Aorta (tissue), 5 donors: Measurements from ENCODE around the gene HS3ST5. TPM values are rescaled to one million over a fixed set of nuclear protein-coding genes. Genes with fewer than 3 reads are reported as not detected.

Experiments
- ATAC-seq: fragments of 200-7000 bp; cut with Tn5 transposase; one replicate; pipeline ENCODE4 v1.9.1; 2022; ENCODE audit warnings: moderate library complexity; ENCODE audit not compliant: low FRiP score
- DNase-seq, 2 donors: peaks; one replicate each; pipeline ENCODE4 v3.0.0-alpha.2; 2020
- H3K27ac ChIP-seq, 2 donors: one replicate each; pipeline ENCODE4 v1.5.1; 2013; ENCODE audit warnings: low read length in 2 of 2, mild to moderate bottlenecking in 2 of 2, moderate library complexity in 2 of 2, control low read depth in 1 of 2, inconsistent platforms in 1 of 2, low read depth in 1 of 2
- H3K27me3 ChIP-seq, 2 donors: one replicate each; pipeline ENCODE4 v1.6.1; 2013; ENCODE audit warnings: control low read depth in 1 of 2, low read length in 1 of 2, mild to moderate bottlenecking in 1 of 2, moderate library complexity in 1 of 2; ENCODE audit not compliant: insufficient read depth in 2 of 2, control insufficient read depth in 1 of 2
- H3K36me3 ChIP-seq, 2 donors: one replicate each; pipeline ENCODE4 v1.6.1; 2013; ENCODE audit warnings: control low read depth in 1 of 2, low read length in 1 of 2, mild to moderate bottlenecking in 1 of 2; ENCODE audit not compliant: insufficient read depth in 2 of 2, control insufficient read depth in 1 of 2
- H3K4me1 ChIP-seq, 2 donors: one replicate each; pipeline ENCODE4 v1.6.1; 2013; ENCODE audit warnings: low read length in 2 of 2, control low read depth in 1 of 2, mild to moderate bottlenecking in 1 of 2, moderate library complexity in 1 of 2; ENCODE audit not compliant: insufficient read depth in 2 of 2, control insufficient read depth in 1 of 2
- H3K4me3 ChIP-seq, 2 donors: one replicate each; pipeline ENCODE4 v1.5.1; 2013; ENCODE audit warnings: low read length in 2 of 2, control low read depth in 1 of 2, mild to moderate bottlenecking in 1 of 2
- H3K9me3 ChIP-seq: one replicate; pipeline ENCODE4 v1.6.1; 2013; ENCODE audit warnings: mild to moderate bottlenecking, low read length; ENCODE audit not compliant: control insufficient read depth
- WGBS, 2 donors: extraction: QIAGEN DNeasy Blood & Tissue Kit; methylation state at CpG; one replicate each; pipeline ENCODE4 v1.1.7; 2013; 5-methylcytosine and 5-hydroxymethylcytosine counted together
- intact Hi-C, 2 donors: fragments of 100-400 bp; cut with DNase I; formaldehyde crosslinking; loops; one replicate each; pipeline versions ENCODE4 v1.14.2 to v1.15.0; 2022
- polyA plus RNA-seq, 2 donors: library from polyadenylated mRNA; stranded (reverse); fragments of 200-250 nt; gene quantifications; one replicate each; pipeline ENCODE4 v1.2.3, GENCODE V29; 2013
- total RNA-seq, 2 donors: library from RNA; stranded (reverse); fragmentation: NEBNext Ultra II Directional; extraction: Animal tissue kit (Norgen Biotek cat#: 25700); gene quantifications; one replicate each; pipeline ENCODE4 v1.2.1, GENCODE V29; 2021
- donor health status: healthy with polysubstance abuse.
- donor health status: Bipolar disorder and iron deficiency.
- donor health status: DM: no; HTN: no; CAD: no.
- donor health status: DM: no; HTN: no; CAD: no.
- donor health status: DM: yes; HTN: yes; CAD: no.

HS3ST5 gene
- total and polyA plus RNA-seq, 4 donors = not detected

- no peak overlapping the region for H3K27ac ChIP-seq
- no peaks in the 10 kb centered on the region for H3K4me1 ChIP-seq
- intact Hi-C loops = no loop called here
- ATAC-seq = no peak
- H3K27me3 ChIP-seq = no peaks in the 10 kb centered on the region
- no peak overlapping the region for H3K4me3 ChIP-seq
- DNase-seq = no peak
- H3K9me3 ChIP-seq = no peaks in the 10 kb centered on the region
- no peaks in the 10 kb centered on the region for H3K36me3 ChIP-seq
- WGBS, 2 donors = 95 to 96% methylated on average over 1 of the region's 1 CpG
These were observed 163.4 kb downstream of the HS3ST5 start for GRCh38 chr6:114179411-114179810.

GRCh38 chr6:114176726-114177125 is 166.1 kb downstream of the HS3ST5 start:
- 70 to 87% methylated on average over 2 of the region's 2 CpGs for WGBS, 2 donors
- DNase-seq = no peak
- intact Hi-C loops = no loop called here
- Histone ChIP-seq H3K4me1 (no peaks in the 10 kb centered on the region), H3K27me3 (no peaks in the 10 kb centered on the region), H3K36me3 (no peaks in the 10 kb centered on the region), H3K9me3 (no peaks in the 10 kb centered on the region), H3K4me3 (no peak overlapping the region), H3K27ac (no peak overlapping the region)
- no peak for ATAC-seq

DNA sequence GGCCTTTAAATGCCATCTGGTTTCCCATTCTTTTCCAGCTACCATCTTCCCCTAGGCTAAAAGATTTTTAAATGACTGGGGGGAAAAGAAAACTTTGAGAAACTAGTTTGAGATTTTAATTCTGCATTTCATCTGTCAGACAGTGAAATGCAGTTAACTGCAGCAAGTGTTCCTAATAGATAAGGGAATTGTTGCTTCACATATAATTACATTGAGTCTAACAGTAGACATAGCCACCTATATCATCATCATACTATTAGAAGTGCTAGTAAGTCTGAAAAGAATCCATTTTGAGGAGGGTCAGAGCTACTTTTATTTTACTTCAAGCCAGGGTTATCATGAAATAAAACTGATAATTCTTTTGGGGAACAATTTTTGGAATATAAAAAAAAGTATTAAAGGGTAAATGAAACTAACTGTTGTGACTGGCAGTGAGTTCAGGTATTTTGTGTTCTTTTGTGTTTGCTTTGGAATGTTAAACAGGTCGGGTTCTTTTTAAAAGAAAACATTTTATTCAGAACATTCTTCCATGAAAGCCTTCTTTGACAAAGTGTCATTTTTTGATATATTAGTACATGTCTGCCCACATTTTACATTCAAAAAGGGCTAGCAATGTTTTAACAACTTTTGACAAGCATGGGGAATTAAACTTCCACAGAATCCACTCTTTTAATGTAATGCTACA is 170.1 kb downstream of the HS3ST5 start:
- intact Hi-C loops = no loop called here
- no peak for ATAC-seq

DNA sequence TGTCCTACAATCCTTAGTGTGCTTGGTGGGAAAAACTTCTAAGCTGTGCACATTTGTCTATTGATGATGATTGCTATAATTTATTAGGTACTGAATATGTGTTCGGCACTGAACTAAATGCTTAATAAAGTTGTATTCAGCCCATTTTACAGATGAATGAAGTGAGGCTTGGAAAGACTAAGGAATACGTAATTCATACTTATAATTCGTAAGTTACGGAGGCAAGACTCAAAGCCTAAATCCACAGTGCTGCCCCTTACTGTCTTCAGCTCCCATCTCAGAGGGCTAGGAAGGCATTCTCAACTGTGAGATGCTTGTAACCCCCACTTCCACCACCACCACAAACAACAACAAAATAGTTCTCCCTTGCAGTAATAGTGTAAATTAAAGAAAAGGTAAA is 171.3 kb downstream of the HS3ST5 start:
- 97 to 98% methylated on average over 4 of the region's 4 CpGs for WGBS, 2 donors
- Histone ChIP-seq H3K27ac (no peak overlapping the region), H3K4me1 (no peaks in the 10 kb centered on the region), H3K27me3 (no peaks in the 10 kb centered on the region), H3K9me3 (no peaks in the 10 kb centered on the region), H3K4me3 (no peak overlapping the region), H3K36me3 (no peaks in the 10 kb centered on the region)
- DNase-seq = no peak
- ATAC-seq = no peak
- intact Hi-C loops = no loop called here

More for the DNA sequence above, 170.1 kb downstream of the HS3ST5 start:
- no peaks in the 10 kb centered on the region for H3K9me3 ChIP-seq
- WGBS, 2 donors = 3% methylated on average over 1 of the region's 1 CpG
- H3K27me3 ChIP-seq = no peaks in the 10 kb centered on the region
- no peak for DNase-seq
- H3K36me3 ChIP-seq = no peaks in the 10 kb centered on the region
- no peak overlapping the region for H3K27ac ChIP-seq
- no peaks in the 10 kb centered on the region for H3K4me1 ChIP-seq
- no peak overlapping the region for H3K4me3 ChIP-seq

- no peak overlapping the region for H3K27ac ChIP-seq
- H3K27me3 ChIP-seq = no peaks in the 10 kb centered on the region
- H3K9me3 ChIP-seq = no peaks in the 10 kb centered on the region
- H3K36me3 ChIP-seq = no peaks in the 10 kb centered on the region
- ATAC-seq (no peak), DNase-seq (no peak)
- 90 to 94% methylated on average over 1 of the region's 1 CpG for WGBS, 2 donors
- no peaks in the 10 kb centered on the region for H3K4me1 ChIP-seq
- intact Hi-C loops = no loop called here
- H3K4me3 ChIP-seq = no peak overlapping the region
These were observed 171.8 kb downstream of the HS3ST5 start for GRCh38 chr6:114170958-114171387.

- H3K36me3 ChIP-seq = no peaks in the 10 kb centered on the region
- no peak for DNase-seq
- no peak overlapping the region for H3K4me3 ChIP-seq
- no peak for ATAC-seq
- H3K27me3 ChIP-seq = no peaks in the 10 kb centered on the region
- H3K9me3 ChIP-seq = no peaks in the 10 kb centered on the region
- no peak overlapping the region for H3K27ac ChIP-seq
- intact Hi-C loops = no loop called here
- H3K4me1 ChIP-seq = no peaks in the 10 kb centered on the region
- 85 to 88% methylated on average over 3 of the region's 3 CpGs for WGBS, 2 donors
These were observed 172.5 kb downstream of the HS3ST5 start for GRCh38 chr6:114170372-114170771.

DNA sequence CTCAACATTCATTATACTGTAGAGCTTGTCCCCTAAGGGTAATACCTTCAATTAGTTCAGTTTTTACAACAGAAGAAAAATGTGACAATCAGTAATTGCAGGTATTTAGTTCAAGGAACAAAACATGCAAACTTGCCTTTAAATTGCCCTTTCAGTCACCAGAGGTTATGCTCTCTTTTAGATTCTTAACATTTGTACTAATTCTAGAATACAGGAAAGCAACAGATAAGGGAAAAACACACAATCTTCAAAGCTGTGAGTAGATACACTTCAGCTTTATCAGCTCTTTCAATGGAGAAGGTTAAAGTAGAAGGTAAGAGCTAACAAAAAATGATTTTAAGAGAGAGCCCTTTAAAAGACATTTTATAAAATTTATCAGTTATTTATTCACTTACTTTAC is 173.1 kb downstream of the HS3ST5 start:
- DNase-seq = no peak
- Histone ChIP-seq H3K27me3 (no peaks in the 10 kb centered on the region), H3K4me1 (no peaks in the 10 kb centered on the region), H3K4me3 (no peak overlapping the region), H3K27ac (no peak overlapping the region), H3K9me3 (no peaks in the 10 kb centered on the region), H3K36me3 (no peaks in the 10 kb centered on the region)
- no peak for ATAC-seq
- intact Hi-C loops = no loop called here

- intact Hi-C loops = no loop called here
- H3K9me3 ChIP-seq = no peaks in the 10 kb centered on the region
- H3K36me3 ChIP-seq = no peaks in the 10 kb centered on the region
- H3K27me3 ChIP-seq = no peaks in the 10 kb centered on the region
- H3K4me3 ChIP-seq = no peak overlapping the region
- ATAC-seq (no peak), DNase-seq (no peak)
- H3K4me1 ChIP-seq = no peaks in the 10 kb centered on the region
- no peak overlapping the region for H3K27ac ChIP-seq
- WGBS, 2 donors = 80 to 83% methylated on average over 13 of the region's 13 CpGs
These were observed 174.9 kb downstream of the HS3ST5 start for GRCh38 chr6:114167583-114168576.

DNA sequence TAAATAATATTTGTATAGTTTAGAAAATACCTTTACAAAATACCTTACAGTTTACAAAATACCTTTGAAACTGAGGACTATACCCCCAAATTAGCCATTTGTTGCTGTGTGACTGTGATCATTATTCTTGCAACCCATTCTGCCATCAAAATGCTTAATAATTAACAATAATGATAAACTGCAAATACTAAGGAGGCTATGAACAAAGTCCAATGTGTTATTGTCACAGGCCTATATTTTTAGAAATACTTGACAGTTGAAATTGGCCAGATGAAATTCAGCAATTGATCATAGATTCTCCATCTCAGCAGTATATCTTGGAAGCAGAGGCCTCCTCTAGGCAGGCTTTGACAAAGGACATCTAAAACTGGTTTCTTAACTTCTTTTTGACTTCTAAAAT is 178.6 kb downstream of the HS3ST5 start:
- intact Hi-C loops = no loop called here

More for the DNA sequence above, 178.6 kb downstream of the HS3ST5 start:
- no peaks in the 10 kb centered on the region for H3K4me1 ChIP-seq
- H3K4me3 ChIP-seq = no peak overlapping the region
- H3K36me3 ChIP-seq = no peaks in the 10 kb centered on the region
- no peaks in the 10 kb centered on the region for H3K27me3 ChIP-seq
- DNase-seq (no peak), ATAC-seq (no peak)
- no peak overlapping the region for H3K27ac ChIP-seq
- H3K9me3 ChIP-seq = no peaks in the 10 kb centered on the region
